Immature natural killer cell (primary cell): ENCODE data around the gene TGFBR1. TPM values are rescaled to one million over a fixed set of nuclear protein-coding genes. Genes with fewer than 3 reads are reported as not detected.

Experiments
- polyA plus RNA-seq, 3 donors: library from polyadenylated mRNA; unstranded; fragments of 300-500 nt; fragmentation: Illumina TruSeq; gene quantifications; one replicate each; pipeline ENCODE4 v1.2.3, GENCODE V29; 2021

TGFBR1 gene
- polyA plus RNA-seq, 3 donors from 2014 or later = 34.2 to 71.0 (median 67.8) TPM

Other genes with a start within 250 kb of the TGFBR1 start
- under 1 TPM; 0.36 to 0.85 (median 0.54) TPM for gene COL15A1, start 161.2 kb upstream of the TGFBR1 start, polyA plus RNA-seq
- gene ALG2, start 116.8 kb downstream of the TGFBR1 start, polyA plus RNA-seq = 10 to 100 TPM; 23.8 to 37.1 (median 32.4) TPM
- gene SEC61B, start 117.2 kb downstream of the TGFBR1 start, polyA plus RNA-seq = 100 to 1,000 TPM; 408 to 447 (median 440) TPM